HAP-1 (cell line): ENCODE results near the gene CACNG3.

Experiments used
- DNase-seq, 2 experiments: peaks; one replicate each; pipeline ENCODE4 v3.0.0-alpha.2; 2016 to 2020; ENCODE audit warnings: low spot score in 2 of 2
- H3K27me3 ChIP-seq: fragments of 250-450 bp; sonication (Bioruptor Pico); 2 replicates; pipeline ENCODE4 v1.5.1; 2020; ENCODE audit warnings: low read depth, mild to moderate bottlenecking, moderate library complexity
- H3K36me3 ChIP-seq: fragments of 250-450 bp; sonication (Bioruptor Pico); replicated peaks from 2 replicates; pipeline ENCODE4 v1.5.1; 2020; ENCODE audit warnings: mild to moderate bottlenecking
- H3K4me1 ChIP-seq: fragments of 250-450 bp; sonication (Bioruptor Pico); 2 replicates; pipeline ENCODE4 v1.5.1; 2020; ENCODE audit warnings: mild to moderate bottlenecking
- H3K4me3 ChIP-seq: fragments of 250-450 bp; sonication (Bioruptor Pico); 2 replicates; pipeline ENCODE4 v1.5.1; 2020; ENCODE audit warnings: mild to moderate bottlenecking, moderate library complexity
- H3K9me3 ChIP-seq: fragments of 250-450 bp; sonication (Bioruptor Pico); 2 replicates; pipeline ENCODE4 v1.5.1; 2020; ENCODE audit warnings: mild to moderate bottlenecking, moderate library complexity
- in situ Hi-C: fragments of 300-500 bp; cut with MboI; formaldehyde crosslinking; loops from 3 replicates; pipeline ENCODE4 v1.14.3; 2020; ENCODE audit warnings: low sequenced_read_pairs, inconsistent platforms, mixed read lengths

Gene CACNG3

GRCh38 chr16:24353622-24354021 is 97.5 kb downstream of the CACNG3 start:
- Histone ChIP-seq H3K27me3 (no peaks in the 10 kb centered on the region), H3K9me3 (no peaks in the 10 kb centered on the region), H3K4me3 (no peak overlapping the region), H3K36me3 (no peaks in the 10 kb centered on the region), H3K4me1 (no peaks in the 10 kb centered on the region)
- in situ Hi-C loops, result no loop called here
- DNase-seq, result no peak

- H3K27me3 ChIP-seq, result no peaks in the 10 kb centered on the region
- DNase-seq, result no peak
- no peaks in the 10 kb centered on the region for H3K4me1 ChIP-seq
- no peaks in the 10 kb centered on the region for H3K36me3 ChIP-seq
- no peaks in the 10 kb centered on the region for H3K9me3 ChIP-seq
- in situ Hi-C loops, result no loop called here
- H3K4me3 ChIP-seq, result no peak overlapping the region
Observed at GRCh38 chr16:24357511-24357910, 101.4 kb downstream of the CACNG3 start.

DNA sequence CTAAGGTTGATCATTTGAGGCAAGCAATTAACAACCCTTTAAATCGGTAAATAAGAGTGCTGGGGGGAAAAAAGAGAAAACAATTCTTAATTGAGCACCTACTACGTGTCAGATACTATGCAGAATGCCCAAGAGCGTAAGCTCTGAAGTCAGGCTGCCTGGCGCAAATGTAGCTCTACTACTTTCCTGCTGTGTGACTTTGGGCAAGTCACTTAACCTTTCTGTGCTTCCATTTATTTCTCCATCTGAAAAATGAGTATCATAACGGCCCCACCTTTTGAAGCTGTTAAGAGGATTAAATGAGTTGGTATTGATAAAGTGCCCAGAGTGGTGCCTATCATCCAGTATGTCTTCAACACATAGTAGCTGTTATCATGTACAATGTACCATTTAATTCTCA is 102.0 kb downstream of the CACNG3 start:
- in situ Hi-C loops, result no loop called here
- no peak overlapping the region for H3K4me3 ChIP-seq
- H3K36me3 ChIP-seq, result no peaks in the 10 kb centered on the region
- no peak for DNase-seq
- no peaks in the 10 kb centered on the region for H3K27me3 ChIP-seq
- H3K4me1 ChIP-seq, result no peaks in the 10 kb centered on the region
- no peaks in the 10 kb centered on the region for H3K9me3 ChIP-seq

DNA sequence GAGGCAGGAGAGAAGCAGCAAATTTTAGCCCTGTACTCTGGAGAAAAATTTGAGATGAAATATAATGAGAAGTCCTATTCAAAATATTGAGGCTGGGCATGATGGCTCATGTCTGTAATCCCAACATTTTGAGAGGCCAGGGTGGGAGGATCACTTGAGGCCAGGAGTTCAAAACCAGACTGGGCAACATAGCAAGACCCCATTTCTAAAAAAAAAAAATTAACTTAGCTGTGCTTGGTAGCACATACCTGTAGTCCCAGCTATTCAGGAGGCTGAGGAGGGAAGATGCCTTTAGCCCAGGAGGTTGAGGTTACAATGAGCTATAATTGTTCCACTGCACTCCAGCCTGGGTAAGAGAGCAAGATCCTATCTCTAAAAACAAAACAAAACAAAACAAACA is 103.4 kb downstream of the CACNG3 start:
- DNase-seq, result no peak
- no peaks in the 10 kb centered on the region for H3K36me3 ChIP-seq
- no peaks in the 10 kb centered on the region for H3K9me3 ChIP-seq
- no peaks in the 10 kb centered on the region for H3K4me1 ChIP-seq
- in situ Hi-C loops, result no loop called here
- no peak overlapping the region for H3K4me3 ChIP-seq
- H3K27me3 ChIP-seq, result no peaks in the 10 kb centered on the region

- H3K9me3 ChIP-seq, result no peaks in the 10 kb centered on the region
- no peaks in the 10 kb centered on the region for H3K36me3 ChIP-seq
- no peak for DNase-seq
- in situ Hi-C loops, result no loop called here
- no peaks in the 10 kb centered on the region for H3K27me3 ChIP-seq
- H3K4me3 ChIP-seq, result no peak overlapping the region
- H3K4me1 ChIP-seq, result no peaks in the 10 kb centered on the region
Observed at GRCh38 chr16:24360936-24361335, 104.8 kb downstream of the CACNG3 start.

DNA sequence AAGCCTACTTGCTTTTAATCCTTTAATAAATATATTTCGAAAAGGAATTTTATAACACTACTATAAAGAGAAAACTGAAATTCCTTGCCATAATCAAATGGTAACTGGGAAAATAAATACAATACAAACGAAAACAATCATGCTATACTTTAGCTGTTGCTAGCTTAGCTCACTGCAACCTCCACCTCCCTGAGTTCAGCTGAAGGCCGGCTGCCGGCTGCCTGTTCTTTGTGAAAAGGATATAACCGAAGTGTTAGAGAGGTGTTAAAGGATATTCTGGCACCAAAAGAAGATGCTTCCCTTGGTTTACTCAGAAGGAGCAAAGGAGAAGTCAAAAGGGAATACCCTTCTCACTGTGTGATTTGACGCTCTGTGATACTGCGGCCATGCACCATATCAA is 108.5 kb downstream of the CACNG3 start:
- Histone ChIP-seq H3K9me3 (no peaks in the 10 kb centered on the region), H3K4me3 (no peak overlapping the region), H3K27me3 (peaks cover 2% of the 10 kb centered on the region; the same call in 1 of the 2 replicates), H3K36me3 (no peaks in the 10 kb centered on the region), H3K4me1 (no peaks in the 10 kb centered on the region)
- in situ Hi-C loops, result no loop called here
- DNase-seq, result no peak

DNA sequence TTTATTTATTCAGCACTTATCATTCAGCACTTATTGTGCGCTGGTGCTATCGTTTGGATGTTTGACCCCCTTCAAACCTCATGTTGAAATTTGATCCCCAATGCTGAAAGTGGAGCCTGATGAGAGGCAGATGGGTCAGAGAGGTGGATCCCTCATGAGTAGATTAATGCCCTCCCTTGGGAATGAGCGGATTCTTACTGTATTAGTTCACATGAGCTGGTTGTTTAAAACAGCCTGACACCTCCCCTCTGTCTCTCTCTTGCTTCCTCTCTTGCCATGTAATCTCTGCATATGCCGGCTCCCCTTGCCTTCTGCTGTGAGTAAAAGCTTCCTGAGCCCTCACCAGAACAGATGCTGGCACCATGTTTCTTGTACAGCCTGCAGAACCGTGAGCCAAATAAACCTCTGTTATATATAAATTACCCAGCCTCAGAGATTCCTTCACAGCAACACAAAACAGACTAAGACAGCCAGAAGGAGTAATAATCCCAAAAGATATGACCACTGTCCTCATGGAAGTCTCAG is 111.1 kb downstream of the CACNG3 start:
- DNase-seq, result no peak
- in situ Hi-C loops, result no loop called here
- H3K4me1 ChIP-seq, result no peaks in the 10 kb centered on the region
- no peaks in the 10 kb centered on the region for H3K9me3 ChIP-seq
- H3K36me3 ChIP-seq, result no peaks in the 10 kb centered on the region
- peaks cover 2% of the 10 kb centered on the region; the same call in 1 of the 2 replicates for H3K27me3 ChIP-seq
- no peak overlapping the region for H3K4me3 ChIP-seq

GRCh38 chr16:24372824-24373223 is 116.7 kb downstream of the CACNG3 start:
- no peak for DNase-seq
- in situ Hi-C loops, result no loop called here
- H3K27me3 ChIP-seq, result no peaks in the 10 kb centered on the region
- H3K9me3 ChIP-seq, result no peaks in the 10 kb centered on the region
- no peak overlapping the region for H3K4me3 ChIP-seq
- no peaks in the 10 kb centered on the region for H3K4me1 ChIP-seq
- no peaks in the 10 kb centered on the region for H3K36me3 ChIP-seq

DNA sequence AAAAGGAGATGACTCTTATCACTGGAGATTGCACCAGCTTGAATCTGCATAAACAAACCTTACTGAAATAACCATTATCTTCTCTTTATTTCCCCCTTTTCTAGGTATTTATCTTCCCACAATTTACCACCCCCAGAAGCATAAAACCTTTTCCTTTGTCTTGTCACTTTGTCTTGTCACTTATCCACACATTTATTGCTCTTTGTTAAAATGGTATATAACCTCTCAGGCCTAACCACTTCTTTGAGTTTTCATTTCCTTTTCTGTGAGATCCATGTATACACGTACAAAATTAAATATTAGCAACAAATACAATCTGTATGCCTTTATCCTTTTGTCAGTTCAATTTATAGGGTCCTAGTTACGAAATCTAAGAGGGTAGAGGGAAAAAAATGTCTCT is 122.9 kb downstream of the CACNG3 start:
- in situ Hi-C loops, result no loop called here
- no peak overlapping the region for H3K4me3 ChIP-seq
- no peaks in the 10 kb centered on the region for H3K4me1 ChIP-seq
- no peaks in the 10 kb centered on the region for H3K27me3 ChIP-seq
- H3K9me3 ChIP-seq, result no peaks in the 10 kb centered on the region; the same call in 1 of the 2 replicates
- H3K36me3 ChIP-seq, result no peaks in the 10 kb centered on the region
- no peak for DNase-seq

- in situ Hi-C loops, result no loop called here
- H3K9me3 ChIP-seq, result no peaks in the 10 kb centered on the region; the same call in 1 of the 2 replicates
- H3K27me3 ChIP-seq, result no peaks in the 10 kb centered on the region
- DNase-seq, result no peak
- H3K4me3 ChIP-seq, result no peak overlapping the region
- H3K36me3 ChIP-seq, result no peaks in the 10 kb centered on the region
- no peaks in the 10 kb centered on the region for H3K4me1 ChIP-seq
Observed at GRCh38 chr16:24381470-24382118, 125.5 kb downstream of the CACNG3 start.

DNA sequence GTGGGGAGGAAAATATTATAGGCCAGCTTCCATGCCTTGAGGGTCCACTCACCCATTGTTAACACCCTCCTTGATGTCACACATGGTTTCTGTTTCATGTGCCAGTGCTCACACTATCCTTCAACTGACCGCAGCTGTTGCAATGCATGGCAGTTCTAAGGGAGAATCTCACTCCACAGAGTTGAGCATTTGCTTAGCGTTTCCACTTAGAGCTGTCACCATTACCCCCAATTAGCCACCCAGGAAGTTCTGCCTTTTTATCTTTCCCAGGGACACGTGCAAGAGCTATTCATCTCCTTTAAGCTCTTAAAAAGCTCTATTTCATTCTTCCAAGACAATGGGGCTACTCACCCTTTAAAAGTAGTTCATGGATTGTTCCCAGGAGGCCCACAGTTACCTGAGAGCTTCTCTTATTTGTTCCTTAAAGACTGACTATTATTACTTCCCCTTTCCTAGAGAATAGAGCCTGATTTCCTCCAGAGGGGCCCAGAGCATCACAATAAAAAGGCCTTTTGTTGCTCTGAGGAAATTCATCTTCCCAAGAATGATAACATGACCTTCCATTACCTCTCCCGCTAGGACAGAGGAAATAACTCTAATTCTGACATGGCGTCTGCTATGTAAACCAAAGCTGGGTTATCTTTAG is 126.8 kb downstream of the CACNG3 start:
- H3K9me3 ChIP-seq, result no peaks in the 10 kb centered on the region; the same call in 1 of the 2 replicates
- in situ Hi-C loops, result no loop called here
- DNase-seq, result no peak
- no peaks in the 10 kb centered on the region for H3K36me3 ChIP-seq
- H3K4me3 ChIP-seq, result no peak overlapping the region
- H3K4me1 ChIP-seq, result no peaks in the 10 kb centered on the region
- no peaks in the 10 kb centered on the region for H3K27me3 ChIP-seq

DNA sequence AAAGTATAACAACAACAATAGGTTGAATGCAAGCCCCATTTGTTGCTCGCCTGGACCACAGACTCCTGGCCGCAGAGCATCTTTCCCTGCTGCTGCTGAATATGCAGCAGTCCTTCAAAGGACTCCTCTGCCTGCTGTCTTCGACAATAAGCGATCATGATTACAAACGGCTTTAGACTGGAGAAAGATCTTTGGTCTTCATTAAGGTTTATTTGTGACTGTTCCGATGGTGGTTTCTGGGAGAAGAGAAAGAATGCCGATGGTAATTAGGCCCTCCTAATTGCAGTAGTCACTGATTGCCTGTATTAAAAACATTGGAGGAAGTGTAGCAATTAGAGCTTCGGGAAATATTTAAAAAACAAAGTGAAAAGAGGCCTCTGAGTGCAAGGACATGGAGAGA is 138.2 kb downstream of the CACNG3 start:
- Histone ChIP-seq H3K36me3 (no peaks in the 10 kb centered on the region), H3K4me3 (no peak overlapping the region), H3K27me3 (no peaks in the 10 kb centered on the region), H3K4me1 (no peaks in the 10 kb centered on the region), H3K9me3 (no peaks in the 10 kb centered on the region)
- DNase-seq, result no peak
- in situ Hi-C loops, result no loop called here

GRCh38 chr16:24396350-24397271 is 140.5 kb downstream of the CACNG3 start:
- no peak for DNase-seq
- Histone ChIP-seq H3K36me3 (no peaks in the 10 kb centered on the region), H3K4me1 (no peaks in the 10 kb centered on the region), H3K9me3 (no peaks in the 10 kb centered on the region), H3K27me3 (no peaks in the 10 kb centered on the region), H3K4me3 (no peak overlapping the region)
- in situ Hi-C loops, result no loop called here

DNA sequence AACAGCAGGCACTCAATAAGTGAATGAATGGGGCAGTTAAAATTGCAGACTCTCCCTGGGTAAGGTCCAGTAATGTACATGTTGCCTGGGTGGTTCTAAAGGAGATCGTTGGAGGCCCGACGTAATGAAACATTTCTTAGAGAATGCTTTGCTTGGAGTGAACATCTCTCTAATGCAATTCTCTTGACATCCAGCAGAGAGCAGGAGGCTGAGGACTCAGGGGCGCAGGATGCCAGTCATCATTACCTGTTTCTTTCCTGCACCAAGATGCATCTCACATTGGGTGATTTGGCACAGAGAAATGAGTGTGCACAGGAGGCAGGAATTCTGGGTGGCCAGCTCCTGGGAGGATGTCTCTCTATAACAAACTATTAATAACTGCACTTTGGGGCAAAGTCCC is 152.9 kb downstream of the CACNG3 start:
- in situ Hi-C loops, result no loop called here
- no peaks in the 10 kb centered on the region for H3K9me3 ChIP-seq
- H3K4me1 ChIP-seq, result no peaks in the 10 kb centered on the region
- no peak overlapping the region for H3K4me3 ChIP-seq
- H3K27me3 ChIP-seq, result 0 out of 2 replicates have a peak, but pooled peaks cover 3% of the 10 kb centered on the region
- DNase-seq, result no peak
- no peaks in the 10 kb centered on the region for H3K36me3 ChIP-seq
